GM19238 (cell line): Measurements from ENCODE around the gene TENM4.
"Not testable (repeated sequence)": the region's sequence is repeated elsewhere in the genome, so short reads cannot be mapped to it uniquely, and the experiment has no call there.

ENCODE experiments used
- DNase-seq: peaks from one replicate; pipeline ENCODE4 v3.0.0; 2011; ENCODE audit warnings: low spot score; ENCODE audit not compliant: insufficient read length

TENM4 gene

DNA sequence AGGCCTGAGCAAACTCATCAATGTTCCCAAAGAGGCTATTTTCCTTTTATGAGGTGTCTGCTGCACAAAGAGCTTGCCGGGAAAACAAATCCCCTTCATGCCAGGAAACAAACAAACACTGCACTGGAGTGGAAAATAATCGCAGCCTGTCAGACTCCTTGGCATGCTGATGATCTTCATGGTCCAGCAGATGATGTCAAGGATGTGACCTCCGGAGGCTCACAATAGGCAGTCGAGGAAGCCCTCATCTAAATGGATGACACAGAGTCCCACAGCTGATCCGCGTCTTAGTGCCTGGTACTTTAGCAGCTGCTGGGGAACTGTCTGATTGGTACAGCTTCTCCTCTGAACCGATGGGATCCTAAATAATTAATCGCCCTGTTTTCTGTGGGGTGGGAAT is 187.6 kb downstream of the TENM4 start:
- no peak for DNase-seq

GRCh38 chr11:79249295-79249993 is 191.4 kb downstream of the TENM4 start:
- no peak for DNase-seq

DNA sequence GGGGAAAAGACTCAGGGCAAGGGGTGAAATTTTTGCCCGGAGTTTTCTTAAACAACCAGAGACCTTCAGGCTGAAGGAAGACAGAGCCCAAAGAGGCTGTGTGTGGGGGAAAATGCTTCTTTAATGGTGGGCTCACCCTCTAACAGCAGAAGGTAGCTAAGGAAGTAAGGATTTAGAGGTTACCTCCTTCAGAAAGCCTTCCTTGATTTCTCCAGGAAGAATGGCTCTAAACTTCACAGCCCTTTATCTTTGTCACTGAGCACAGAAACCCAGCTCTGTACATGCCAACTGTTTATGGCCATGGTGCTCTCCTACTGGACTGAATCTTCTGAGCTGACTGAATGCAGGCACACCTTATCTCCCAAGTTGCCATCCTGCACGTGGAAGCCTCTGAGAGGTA is 196.0 kb downstream of the TENM4 start:
- DNase-seq: no peak

DNA sequence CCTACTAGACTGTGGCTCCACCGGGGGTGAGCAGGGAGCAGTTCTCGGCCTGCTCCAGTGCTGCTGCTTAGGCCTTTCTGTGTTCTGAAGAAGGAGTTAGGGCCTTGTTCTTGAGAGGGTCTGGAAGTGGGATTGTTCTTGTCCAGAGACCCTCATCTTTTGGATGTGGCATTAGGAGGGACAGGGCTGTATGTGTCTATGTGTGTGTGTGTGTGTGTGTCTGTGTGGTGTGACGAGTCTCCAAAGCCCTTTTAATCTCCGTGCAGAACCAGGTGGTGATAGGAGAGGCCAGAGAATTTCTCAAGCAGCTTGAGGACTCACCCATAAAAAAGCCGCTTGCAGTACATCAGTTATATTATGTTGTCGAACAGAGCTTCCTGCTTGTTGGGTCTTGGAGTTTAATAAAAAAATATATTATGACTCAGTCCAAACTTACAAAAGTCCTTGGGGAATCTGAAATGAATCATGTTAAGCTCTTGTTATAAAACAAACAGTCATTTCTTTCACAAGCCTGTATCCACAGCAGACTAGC is 196.5 kb downstream of the TENM4 start:
- no peak for DNase-seq

DNA sequence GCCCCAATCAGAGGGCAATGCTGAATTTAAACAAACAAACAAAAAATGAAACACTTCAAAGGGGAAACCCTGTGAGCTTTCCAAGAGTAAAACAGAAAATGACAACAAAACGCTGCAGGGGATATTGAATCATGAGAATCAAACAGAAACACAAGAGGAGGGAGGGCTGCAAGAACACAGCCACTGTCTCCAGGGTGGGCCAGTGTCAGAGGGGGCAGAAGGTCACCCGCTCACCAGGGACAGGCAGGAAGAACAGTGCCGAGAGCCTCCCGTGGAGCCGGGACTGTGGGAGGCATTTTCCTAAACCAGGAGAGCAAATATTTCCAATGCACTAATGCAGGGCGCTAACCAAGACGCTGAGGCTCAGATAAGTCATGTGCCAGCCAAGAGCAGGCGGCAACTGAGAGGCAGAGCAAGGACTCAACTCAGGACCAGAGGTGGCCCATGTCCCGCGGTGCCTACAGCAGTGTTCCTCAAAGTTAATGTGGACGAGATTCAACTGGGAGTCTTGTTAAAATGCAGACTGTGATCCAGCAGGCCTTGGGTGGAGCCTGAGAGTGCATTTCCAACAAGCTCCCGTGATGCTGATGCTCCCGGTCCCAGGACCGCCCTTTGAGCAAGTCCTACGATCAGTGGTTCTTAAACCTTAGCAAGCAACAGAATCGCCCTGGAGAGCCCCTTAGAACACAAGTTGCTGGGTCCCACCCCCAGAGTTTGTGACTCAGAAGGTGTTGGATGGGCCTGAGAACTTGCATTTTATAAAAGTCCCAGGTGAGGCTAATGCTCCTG is 197.2 kb downstream of the TENM4 start:
- DNase-seq: no peak

DNA sequence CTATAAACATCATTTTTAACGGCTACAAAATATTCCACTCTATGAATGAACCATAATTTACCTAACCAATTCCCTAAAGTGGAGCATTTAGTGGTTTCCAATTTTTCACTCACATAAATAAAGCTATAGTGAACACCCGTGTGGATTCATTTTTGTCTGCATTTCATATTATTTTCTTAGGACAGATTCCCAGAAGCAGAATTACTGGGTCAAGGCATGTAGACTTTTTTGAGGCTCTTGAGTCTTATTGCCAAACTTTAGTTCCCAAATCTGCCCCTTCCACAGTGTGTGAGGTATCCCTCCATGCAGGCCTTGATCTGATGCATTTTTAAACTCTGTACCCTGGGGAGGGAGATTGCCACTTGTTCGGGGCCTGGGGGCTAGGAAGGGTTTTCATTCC is 198.2 kb downstream of the TENM4 start:
- no peak for DNase-seq

DNA sequence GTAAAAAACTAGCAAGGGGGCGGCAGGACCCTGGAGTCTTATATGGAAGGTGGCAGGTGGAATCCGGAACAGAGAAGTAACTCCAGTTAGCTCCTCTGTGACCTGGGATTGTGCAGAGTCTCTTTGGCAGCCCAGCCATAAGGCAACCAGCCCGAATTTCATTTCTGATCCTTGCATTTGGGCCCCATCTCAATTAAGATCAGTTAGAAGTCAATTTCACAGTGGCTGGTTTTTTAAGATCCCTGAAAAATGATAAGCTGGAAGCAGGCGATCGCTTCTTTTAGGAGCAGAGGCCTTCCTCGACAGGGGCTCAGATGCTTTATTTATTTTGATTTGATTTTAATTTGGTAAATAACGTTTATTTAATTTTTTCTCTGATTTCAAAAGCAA is 199.0 kb downstream of the TENM4 start:
- no peak for DNase-seq

GRCh38 chr11:79241205-79241851 is 199.5 kb downstream of the TENM4 start:
- no peak for DNase-seq

DNA sequence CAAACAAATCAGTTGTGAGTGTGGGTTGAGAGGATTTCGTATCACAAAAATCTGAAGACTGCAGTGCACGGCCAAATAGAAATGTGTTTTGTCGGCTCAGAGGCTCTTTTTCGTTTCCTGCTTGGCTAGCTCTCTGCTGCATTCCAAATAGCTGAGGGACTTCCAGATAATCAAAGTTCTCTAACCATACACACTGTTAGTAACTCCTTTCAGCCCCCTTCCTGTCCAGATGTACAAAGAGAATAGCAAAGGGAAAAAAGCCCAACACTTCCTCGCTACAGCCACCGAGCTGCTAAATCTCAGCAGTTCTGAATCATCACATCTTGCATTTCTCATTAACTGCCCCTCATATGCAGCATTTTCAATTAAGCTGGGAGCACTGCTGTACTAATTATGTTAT is 203.1 kb downstream of the TENM4 start:
- no peak for DNase-seq

DNA sequence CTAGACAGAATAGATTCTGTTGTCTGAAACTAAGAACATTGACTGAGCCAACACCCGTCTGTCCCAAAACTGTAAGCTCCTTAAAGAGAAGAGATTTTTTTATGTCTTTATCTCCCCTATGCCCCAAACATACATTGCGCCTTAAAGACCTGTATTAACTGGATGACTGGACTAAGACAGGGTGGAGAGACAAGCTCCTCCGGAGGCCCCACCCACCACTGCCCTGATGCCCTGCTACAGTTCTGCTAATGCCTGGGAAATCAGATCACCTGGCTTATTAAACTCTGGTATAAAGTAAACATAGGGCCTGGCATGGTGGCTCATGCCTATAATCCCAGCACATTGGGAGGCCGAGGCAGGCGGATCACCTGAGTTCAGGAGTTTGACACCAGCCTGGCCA is 203.7 kb downstream of the TENM4 start:
- no peak for DNase-seq

- no peak for DNase-seq
Measured at GRCh38 chr11:79236541-79236971, 204.3 kb downstream of the TENM4 start.

DNA sequence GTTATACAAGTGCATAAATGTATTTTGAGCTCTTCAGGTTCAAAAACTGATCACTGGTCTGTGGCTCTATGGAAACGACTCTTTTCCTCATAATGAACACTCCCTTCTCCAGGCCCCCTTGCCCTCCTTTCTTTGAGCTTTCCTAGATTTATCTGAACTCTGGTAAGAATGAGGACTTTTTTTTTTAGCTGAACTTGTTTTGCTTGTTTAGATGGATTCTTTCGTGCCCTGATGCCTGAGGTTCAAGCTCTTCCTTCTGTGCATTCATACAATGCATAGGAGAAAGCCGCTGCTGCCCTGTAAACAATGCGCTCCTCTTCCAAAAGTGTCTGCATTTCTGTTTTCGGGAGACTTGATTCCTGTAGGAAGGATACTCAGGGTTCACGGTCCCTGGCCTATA is 205.1 kb downstream of the TENM4 start:
- DNase-seq: no peak

GRCh38 chr11:79232346-79232745 is 208.5 kb downstream of the TENM4 start:
- no peak for DNase-seq

- no peak for DNase-seq
Measured at GRCh38 chr11:79229047-79229446, 211.8 kb downstream of the TENM4 start.

GRCh38 chr11:79227767-79228755 is 212.8 kb downstream of the TENM4 start:
- DNase-seq: no peak

DNA sequence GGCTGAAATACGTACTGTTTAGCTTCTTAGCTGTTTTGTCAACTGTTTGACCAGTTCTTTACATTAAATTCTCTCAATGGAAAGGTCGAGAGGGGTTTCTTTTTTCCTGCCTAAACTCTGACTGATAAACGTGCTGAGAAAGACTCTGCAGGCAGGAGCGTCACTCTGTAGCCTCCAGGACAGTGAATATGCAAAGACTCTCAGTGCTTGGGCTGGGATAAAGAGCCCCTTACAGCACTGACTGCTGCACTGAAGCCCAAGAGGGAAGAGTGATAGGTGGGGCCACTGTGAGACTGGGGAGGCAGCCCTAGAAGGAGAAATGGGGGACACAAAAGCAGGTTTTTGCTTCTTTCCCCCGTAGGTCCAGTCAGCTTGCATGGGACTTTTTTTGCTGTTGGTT is 213.5 kb downstream of the TENM4 start:
- no peak for DNase-seq

DNA sequence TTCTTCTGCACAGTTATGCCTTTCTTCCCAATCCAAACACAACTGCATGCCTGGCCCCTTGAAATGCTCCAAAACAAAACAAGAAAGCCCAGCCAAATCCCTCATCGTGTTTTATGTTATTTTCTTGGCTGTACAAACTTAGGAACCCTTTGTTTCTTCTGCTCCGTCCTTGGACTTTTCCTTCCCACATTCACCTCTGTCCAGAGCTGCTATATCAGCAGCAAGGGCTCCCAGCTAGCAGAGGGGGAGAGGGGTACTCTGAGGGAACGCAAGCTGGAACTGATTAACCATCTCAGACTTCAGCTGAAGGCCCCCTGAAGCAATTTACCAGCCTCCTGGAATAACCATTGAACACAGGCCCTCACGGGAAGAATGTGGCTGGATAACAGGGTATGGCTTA is 214.7 kb downstream of the TENM4 start:
- DNase-seq: no peak

GRCh38 chr11:79222163-79222562 is 218.7 kb downstream of the TENM4 start:
- DNase-seq: not testable (repeated sequence)

GRCh38 chr11:79221444-79222130 is 219.2 kb downstream of the TENM4 start:
- DNase-seq: no peak

- DNase-seq: no peak
Measured at GRCh38 chr11:79220171-79220570, 220.7 kb downstream of the TENM4 start.
